Skin of body (tissue), 2 donors: ENCODE results near the gene CSMD2. TPM values are rescaled to one million over a fixed set of nuclear protein-coding genes. Genes with fewer than 3 reads are reported as not detected.
A peak's percentile ranks its signal among the peaks of the same experiment; 100 is the strongest.

Source experiments
- DNase-seq: peaks from one replicate; lab custom pipeline; 2025; lab: John Stamatoyannopoulos, UW
- total RNA-seq: library from RNA; depleted of rRNA; stranded (reverse); fragments of >200 nt; gene quantifications from one replicate; pipeline ENCODE4 v1.2.3, GENCODE V29; 2014

Gene CSMD2
- total RNA-seq, 1 donor from 2014 or later, result 2.4 TPM

DNA sequence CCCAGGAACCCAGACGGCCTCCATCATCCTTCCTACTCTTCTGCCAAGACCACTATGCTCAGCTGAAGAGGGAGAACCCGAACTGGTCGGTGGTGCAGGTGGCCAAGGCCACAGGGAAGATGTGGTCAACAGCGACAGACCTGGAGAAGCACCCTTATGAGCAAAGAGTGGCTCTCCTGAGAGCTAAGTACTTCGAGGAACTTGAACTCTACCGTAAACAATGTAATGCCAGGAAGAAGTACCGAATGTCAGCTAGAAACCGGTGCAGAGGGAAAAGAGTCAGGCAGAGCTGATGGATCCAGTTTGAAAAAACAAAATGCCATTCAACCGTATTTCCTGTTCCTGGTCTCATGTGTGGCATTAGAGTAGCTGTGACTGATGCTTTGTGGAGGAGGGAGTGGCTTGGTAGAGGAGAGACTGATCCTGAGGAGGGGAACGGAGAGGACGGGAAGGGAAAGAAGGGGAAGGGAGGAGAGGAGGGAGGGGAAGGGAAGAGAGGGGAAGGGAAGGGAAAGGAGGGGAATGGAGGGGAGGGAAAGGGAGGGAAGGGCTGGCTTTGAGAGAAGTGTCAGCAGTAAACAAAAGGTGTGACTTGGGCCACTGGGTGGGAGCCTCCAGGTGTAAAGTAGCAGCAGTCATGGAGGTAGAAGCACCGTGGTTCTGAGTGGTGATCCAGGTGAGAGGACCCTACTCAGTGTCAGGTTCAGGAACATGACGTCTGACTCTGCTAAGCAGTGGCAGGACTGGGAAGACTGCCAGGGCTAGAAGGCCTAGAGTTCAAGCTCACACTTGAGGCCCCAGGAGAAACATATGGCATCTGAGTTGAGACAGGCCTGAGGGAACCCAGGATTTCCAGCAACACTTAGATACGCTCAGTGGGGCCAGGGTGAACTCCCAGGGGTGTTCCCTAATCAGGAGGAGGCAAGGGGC lies 300.3 kb downstream of the CSMD2 start:
- no peak for DNase-seq

DNA sequence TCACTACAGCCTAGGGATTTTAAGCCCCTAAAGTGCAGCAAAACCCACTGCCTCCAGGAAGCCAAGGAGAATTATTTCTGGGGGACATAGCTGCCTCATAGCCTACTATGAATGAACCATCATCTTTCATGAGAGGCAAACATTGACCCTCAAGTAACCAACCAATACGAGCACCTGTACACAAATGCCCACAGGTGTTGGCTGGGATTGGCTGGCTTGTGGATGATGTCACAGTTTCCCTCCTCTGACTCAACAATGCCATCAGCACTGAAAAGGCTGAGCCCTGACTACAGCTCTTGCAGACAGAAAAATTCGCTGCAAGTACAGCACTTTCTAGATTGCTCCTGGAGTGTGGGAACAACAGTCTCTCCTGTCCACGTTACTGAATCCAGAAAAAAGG lies 301.3 kb downstream of the CSMD2 start, which contains the start of gene HMGB4:
HMGB4 (plus strand) TSS at position 301 of the 400 bp plus-strand sequence. CDS start 113 bp downstream, outside the sequence.
- DNase-seq, result no peak

DNA sequence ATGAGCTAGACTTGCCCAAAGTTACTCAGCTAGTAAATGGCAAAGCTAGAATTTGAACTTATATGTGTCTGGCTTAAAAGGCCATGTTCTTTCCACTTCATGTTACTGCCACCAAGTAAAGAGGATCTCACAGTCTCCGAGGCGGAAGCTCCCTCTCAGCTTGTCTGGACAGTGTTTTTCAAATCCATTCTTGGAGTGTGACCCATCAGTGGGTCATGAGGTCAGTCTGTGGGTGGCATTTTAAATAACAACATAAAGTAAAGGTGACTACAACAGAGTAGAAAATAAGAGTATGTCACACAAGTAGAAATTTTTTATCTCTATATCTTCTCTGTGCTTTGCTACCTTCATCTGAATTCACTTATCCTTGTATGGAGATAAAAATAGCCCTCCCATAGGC lies 304.4 kb downstream of the CSMD2 start:
- no peak for DNase-seq

DNA sequence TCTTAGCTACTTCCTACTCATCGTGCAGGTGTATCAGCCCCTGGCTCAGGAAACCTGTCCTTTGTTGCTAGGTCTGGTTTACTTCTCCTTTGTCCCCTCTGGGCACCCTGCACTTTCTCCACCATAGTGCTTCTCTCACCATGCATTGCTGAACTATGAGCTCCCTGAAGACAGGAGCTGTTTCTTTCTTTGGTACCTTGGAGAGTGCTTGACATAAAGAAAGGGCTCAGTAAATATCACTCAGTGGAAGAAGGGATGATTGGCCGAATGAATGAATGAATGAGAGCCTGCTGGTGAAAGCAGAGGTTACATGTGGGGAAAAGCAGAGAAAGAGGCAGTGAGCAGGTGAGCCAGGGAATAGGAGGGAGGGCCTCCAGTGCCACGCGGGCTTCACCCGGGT lies 310.9 kb downstream of the CSMD2 start:
- no peak for DNase-seq

DNA sequence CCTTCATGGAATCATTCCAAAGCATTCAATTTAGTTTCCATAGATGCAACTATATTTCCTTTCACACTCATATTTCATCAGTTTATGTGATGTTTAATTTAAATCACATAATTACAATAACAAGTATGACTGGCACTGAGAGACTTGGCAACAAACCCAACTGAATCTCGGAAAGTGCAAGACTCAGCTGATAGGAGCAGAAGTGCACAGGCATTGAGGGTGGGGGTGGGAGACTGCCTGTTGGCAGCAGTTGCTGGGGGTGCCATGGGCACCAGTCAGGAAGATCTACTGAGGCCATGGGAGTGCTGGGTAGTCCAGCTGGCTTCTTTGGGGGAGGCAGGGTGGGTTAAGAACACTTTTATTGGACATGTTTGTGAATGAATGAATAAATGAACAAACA lies 311.6 kb downstream of the CSMD2 start:
- no peak for DNase-seq

DNA sequence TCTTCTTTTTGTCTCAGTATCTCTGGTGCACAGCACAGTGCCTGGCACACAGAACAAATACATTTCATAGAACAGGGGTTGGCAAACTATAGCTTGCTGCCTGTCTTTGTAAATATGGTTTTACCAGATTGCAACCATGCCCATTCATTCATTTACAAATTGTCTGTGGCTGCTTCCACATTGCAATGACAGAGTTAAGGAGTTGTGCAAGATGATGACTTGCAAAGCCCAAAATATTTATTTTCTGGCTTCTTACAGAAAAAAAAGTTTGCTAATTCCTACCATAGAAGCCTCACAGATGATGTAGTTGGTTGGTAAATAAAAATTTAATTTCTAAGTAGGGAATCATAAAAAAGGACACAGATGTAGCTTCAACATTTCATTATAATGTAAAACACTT lies 312.3 kb downstream of the CSMD2 start:
- DNase-seq, result peak; percentile 11

DNA sequence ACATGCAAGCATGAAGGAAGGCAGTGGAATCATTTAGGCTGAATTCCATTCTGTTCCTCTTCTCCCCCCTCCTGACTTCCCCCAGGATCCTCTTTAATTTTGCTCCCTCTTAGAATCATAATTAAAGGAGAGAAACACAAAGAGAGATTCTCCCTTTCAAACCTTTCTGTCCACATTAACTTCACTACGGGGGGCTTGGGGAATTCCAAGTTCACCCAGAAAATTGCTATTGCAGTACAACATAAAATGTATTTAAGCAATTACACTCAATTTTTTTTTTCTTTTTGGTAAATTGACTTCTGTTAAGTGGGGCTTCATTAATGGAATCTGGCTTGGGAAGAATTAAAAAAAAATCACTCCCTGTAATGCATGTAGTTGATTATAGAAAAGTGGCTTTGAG lies 314.5 kb downstream of the CSMD2 start:
- DNase-seq, result no peak

DNA sequence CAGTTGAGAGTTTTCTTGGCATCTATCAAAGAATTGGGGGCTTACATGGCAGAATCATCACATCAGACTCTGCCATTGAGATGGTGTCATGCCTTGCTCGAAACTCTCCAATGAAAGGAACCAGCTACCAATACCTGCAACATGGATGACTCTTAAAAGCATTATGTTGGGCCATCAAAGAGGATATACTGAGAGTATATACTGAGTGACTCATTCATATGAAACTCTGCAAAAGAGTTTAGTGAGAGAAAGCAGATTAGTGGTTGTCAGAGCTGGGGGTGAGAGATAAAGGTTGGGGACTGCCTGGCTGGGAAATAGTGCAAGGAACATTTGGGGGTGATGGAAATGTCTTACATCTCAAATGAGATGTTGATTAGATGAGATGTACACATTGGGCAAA lies 315.8 kb downstream of the CSMD2 start:
- DNase-seq, result no peak

DNA sequence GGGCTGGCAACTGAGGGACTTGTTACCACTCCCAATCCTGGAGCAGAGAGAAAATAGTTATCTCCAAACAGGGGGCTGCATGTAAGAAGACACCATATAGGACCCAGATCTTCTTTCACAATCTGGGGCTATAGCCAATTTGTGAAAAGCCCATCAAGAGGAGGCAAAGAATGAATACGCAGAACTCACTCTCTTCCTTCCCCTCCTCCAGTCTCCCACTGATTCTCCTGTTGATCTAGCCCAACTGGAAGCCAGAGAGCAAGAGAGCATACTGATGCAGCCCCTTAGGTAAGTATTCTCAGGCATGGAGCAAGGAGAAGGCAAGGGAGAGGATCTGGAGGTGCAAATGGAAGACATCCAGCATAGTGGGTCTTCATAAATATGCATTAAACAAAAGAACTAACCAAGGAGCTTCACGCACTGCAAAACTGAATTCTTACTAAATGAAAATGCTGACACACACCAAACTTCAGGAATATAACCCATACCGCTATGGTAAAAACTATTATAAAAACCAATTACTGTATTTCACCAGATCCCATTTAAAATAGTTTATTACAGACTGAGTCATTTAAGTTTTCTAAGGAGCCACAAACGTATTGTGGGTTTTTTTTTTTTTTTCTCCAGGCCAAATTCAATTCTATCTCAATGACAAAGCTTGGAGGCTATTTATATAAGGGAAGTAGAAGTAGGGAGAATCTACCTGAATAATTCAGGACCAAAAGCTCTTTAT lies 316.7 kb downstream of the CSMD2 start:
- no peak for DNase-seq

DNA sequence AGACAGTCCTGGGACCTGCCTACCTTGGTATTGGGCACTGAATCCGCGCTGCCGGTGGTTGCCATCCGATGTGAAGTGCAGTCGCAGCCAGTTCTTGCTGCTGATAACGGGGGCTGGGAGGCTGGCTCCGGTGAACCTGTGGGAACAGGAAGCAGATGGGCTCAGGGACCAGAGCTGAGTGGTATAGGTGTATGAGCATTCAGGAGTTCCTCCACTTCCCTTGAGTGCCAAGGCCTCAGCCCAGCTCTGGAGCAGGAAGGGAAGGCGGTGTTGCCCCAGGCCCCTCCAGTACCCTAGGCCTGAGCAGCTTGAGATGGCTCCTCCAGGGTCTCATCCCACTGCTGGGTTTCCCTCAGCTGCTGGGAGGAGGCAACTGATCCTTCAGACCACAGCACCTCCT lies 318.2 kb downstream of the CSMD2 start:
- no peak for DNase-seq

DNA sequence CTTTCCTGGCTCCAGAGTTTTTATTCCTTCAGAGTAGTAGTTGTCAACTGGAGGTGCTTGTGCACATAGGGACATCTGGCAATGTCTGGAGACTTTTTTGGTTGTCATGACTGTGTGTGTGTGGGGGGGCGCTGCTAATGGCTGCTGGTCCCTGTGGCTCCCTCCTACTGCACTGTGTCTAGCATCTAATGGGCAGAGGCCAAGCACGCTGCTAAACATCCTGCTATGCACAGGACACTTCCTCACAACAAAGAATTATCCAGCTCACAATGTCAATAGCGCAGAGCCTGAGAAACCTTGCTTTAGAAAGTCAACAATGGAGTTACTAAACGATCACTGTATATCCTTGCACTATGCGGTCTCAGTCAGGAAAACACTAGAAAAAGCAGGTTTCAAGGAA lies 320.9 kb downstream of the CSMD2 start:
- no peak for DNase-seq

DNA sequence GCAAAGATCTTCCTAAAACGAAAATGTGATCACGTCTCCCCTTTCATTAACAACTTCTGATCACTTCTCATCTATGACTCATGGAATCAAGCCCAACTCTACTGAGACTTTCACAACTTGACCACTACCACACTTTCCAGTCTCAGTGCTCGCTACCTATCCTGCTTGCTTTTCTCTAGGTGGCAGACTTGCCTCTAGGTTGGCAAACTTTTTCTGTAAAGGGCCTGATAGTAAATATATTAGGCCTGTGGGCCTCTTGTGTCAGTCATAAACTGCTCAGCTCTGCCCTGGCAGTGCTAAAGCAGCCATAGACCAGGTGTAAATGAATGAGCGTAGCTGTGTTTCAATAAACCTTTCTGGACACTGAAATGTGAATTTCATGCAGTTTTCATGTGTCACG lies 322.7 kb downstream of the CSMD2 start:
- DNase-seq, result no peak

DNA sequence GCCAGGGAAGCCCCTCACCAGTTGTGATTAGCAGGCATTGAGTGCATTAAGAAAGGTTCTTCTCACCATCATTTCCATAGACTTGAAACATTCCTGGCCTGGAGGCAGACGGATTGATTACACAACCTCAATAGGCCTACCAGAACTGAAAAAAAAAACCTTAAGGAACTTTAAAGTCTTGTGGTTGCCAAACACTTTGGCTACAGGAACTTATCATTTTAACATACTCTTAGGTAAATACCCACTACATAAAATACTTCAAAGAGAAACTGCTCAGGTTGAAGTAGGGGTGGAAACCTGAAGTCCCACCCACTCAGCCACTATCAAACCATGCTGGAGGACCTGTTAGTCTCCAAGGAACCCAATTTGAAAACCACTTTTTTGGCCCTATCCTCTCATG lies 323.5 kb downstream of the CSMD2 start:
- DNase-seq, result no peak

DNA sequence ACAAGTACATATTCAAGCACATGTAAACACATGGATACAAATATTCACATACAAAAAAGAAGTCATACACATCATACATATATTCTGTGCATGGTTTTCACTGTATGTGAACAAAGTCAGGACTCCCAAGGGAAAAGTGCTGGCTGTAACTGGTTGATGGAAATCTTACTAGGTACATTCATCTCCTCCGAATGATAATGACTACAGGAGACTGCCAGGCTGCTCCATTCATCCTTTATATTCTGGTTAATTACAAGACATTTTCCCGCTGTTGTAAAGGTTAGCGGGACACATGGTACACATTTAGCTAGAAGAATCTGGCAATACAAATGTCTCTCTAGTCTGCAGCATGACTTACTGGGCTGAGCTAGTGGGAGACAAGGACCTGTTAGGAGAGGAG lies 327.4 kb downstream of the CSMD2 start:
- DNase-seq, result no peak

DNA sequence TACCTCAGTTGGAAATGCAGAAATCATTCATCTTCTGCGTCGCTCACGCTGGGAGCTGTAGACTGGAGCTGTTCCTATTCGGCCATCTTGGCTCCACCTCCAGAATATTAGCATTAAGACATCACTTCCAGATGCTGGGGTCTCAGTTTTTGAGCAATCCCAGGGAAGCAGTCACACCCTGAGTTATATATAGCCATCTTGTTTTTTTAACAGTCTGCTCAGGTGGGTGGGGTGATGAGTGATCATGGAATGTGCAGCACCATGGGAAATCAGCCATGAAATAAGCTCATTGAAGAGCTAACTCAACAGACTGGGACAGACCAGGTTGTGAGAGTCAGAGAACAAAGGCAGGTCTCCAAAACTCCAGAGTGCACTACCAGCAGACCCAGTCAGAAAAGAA lies 328.1 kb downstream of the CSMD2 start:
- no peak for DNase-seq

DNA sequence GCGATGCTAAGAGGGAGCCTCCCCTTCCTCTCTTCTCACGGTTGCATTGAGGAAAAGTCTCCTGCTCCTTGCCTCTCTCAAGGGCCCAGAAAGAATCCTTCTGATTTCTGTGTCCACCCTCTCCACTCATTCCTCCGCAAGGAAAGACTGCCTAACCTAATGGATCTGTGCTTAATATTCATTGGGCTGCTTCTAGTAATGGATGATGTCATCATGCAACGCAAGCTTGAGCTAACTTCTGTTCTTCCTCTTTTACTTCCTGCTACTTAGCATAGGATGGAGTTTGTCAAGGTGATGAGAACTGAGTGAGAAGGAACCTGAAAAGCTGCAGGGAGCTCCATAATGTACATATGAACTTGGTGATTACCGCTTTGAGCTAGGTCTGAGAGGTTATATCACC lies 336.4 kb downstream of the CSMD2 start:
- DNase-seq, result no peak

DNA sequence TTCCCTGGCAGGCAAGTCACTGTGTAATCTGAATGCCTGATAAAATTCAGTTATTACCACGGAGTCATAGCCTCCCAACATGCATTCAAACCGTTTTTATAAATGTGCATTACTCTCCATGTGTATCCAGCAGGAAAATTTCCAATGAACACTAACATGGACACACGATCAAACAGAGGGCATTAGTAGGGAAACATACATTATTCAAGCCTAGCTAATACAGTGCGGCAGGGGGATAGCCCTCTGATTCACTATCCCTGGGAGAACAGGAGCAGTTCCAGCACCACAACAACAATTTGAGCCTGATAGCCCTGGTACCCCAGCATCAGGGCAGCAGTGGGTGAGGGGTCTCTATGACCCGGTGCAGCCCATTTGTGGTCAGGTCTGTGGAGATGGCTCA lies 337.0 kb downstream of the CSMD2 start:
- no peak for DNase-seq

DNA sequence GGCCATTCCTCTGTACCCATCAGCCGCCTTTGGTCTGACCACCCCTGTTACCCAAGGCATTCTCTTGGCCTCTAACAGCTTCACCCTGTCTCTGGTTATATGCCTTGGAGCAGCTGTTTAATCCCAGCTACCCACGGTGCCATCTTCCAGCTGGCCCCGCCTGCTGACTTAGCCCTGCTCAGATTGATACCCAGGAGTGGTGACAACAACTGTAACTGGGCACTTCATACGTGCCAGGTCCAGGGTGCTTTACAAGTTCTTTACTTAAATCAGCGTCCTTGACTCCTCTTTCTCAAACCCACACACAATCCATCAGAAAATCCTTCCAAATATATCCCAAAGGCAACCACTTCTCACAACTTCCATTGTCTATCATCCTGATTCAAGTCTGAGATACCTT lies 338.3 kb downstream of the CSMD2 start:
- no peak for DNase-seq

DNA sequence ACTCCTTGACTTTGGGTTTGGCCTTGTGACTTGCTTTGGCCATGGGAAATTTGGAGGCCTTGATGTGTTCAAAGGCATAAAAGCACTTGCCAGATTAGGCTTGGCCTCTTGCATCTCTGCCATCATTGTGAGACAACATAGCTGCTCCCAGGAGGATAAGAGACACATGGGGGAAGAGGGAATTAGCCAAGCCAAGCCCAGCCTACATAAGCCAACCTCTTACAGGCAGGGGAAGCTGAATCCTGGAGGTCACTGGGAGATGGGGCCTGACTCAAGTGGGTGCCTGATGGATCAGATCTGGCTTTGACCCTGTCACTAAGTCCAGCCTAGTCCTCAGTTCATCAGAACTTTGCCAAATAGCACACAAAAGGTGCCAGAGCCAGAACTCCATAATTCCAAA lies 338.7 kb downstream of the CSMD2 start:
- no peak for DNase-seq

DNA sequence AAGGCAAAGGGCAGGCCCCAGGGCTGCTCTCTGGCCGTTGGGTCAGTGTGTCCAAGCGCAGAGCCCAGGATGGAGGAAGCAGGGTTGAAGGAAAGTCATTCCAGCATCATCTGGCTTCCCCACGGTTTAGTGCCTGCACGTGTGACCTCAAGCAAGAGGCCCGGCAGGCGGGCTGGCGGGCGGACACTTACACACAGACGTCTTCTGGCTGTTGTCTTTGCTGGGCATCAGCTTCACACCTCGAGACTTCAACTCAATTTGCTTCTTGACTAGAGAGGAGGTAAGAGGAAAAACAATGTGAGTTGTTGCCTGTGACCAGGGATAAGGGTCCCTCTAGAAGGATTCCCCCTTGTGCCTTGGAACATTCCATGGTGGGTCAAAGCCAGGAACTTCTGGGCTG lies 339.5 kb downstream of the CSMD2 start:
- no peak for DNase-seq

DNA sequence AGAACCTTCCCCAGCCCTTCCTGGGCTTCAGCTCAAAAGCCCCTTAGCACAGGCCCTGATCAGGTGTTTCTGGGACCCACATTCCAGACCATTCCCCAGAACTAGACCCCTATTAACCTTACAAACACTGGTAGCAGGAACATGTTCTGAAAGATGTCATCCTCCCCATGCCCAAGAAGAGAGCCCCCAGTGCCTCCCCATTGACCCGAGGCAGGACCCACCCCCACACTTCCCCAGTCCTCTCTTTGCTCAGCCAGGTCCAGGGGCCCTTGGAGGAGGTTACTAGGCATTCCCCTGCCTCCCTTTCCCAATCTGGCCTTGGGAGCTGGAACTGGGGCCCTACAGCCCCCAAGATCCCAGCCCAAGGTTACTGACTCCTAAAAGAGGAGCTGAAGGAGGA lies 340.1 kb downstream of the CSMD2 start:
- DNase-seq, result no peak

DNA sequence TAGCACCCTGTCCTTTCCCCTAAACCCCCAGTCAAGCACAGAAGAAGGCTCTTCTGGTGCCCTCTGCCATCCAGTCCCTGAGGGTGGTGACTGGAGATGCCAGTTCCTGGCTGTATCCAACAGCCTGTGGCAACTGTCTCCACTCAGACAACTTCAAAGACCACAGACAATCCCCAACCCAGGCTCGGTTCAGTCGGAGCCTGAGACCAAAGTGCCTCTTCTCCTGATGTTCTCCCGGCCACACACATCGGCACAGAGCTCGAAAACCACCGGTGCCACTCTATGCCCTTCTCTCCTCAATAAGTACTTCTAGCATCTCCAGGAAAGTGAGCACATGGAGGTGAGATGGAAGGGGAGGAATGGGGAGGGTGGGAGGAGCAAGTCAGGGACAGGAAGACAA lies 340.7 kb downstream of the CSMD2 start:
- no peak for DNase-seq

DNA sequence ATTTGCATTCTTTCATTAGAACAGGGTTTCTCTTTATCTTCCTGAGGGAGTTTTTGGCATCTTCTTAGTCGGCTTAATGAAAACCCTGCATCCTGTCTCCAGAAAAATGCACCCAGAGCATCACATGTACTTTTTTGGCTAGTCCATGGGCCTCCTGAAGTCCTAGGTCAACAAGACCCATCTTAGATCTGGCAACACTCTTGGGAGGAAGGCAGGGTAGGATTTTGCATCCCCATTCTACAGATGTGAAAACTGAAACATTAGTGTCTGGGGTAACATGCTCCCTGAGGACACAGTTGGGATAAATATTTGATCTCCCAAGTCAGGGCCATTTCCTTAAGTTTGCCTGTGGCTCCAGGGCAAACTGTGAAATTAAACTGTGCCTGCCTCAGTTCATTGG lies 341.2 kb downstream of the CSMD2 start:
- no peak for DNase-seq
